ENCODE data around the gene ADAMTS15.

The ADAMTS15 gene

DNA sequence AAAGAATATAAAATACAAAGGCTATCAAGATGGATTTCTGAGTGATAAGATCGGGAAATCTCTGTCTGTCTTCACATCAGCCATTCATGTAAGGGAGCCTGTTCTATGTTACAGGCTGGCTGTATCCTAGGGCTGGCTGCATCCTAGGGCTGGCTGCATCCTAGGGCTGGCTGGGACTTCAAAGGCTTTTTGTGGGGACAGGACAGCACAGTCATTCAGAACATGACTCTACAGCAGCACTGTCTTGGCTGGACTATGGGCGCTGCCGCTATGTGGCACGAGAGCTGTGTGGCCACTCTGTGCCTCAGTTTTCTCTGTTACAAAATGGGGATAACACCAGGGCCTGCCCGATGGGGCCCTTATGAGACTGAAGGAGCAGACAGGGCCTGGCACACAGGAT lies 30.2 kb upstream of the ADAMTS15 start:
- H3K4me3 ChIP-seq (ENCODE audit: low read depth, low read length): no peak overlapping the region
- TF ChIP-seq, protein P1, sequence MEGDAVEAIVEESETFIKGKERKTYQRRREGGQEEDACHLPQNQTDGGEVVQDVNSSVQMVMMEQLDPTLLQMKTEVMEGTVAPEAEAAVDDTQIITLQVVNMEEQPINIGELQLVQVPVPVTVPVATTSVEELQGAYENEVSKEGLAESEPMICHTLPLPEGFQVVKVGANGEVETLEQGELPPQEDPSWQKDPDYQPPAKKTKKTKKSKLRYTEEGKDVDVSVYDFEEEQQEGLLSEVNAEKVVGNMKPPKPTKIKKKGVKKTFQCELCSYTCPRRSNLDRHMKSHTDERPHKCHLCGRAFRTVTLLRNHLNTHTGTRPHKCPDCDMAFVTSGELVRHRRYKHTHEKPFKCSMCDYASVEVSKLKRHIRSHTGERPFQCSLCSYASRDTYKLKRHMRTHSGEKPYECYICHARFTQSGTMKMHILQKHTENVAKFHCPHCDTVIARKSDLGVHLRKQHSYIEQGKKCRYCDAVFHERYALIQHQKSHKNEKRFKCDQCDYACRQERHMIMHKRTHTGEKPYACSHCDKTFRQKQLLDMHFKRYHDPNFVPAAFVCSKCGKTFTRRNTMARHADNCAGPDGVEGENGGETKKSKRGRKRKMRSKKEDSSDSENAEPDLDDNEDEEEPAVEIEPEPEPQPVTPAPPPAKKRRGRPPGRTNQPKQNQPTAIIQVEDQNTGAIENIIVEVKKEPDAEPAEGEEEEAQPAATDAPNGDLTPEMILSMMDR (conservative IDR thresholded peaks at IDR 0.05; ENCODE audit: low read depth, low read length): no peak
- DNase-seq (ENCODE audit: low read depth): no peak

DNA sequence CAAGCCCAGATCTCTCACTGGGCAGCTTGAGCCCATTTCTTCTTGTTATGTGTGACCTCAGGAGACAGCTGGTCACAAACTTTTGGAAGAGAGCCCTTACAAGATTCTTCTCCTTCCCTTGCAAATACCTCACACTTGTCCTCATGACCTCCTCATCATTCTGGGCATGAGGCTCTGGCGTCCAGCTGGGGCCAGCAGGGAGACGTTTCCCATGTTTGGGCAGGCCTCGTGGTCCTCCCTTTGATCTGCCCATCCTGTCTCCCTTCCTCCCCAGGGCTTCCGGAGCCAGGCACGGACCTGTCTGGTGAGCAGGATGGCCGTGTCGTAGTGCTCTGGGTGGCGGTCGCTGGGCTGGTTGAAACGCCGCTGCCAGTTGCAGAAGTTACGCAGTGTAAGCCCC lies 29.7 kb upstream of the ADAMTS15 start:
- peak; percentile 76 for DNase-seq (ENCODE audit: low read depth)
- no peak overlapping the region for H3K4me3 ChIP-seq (ENCODE audit: low read depth, low read length)
- TF ChIP-seq, protein P1 (conservative IDR thresholded peaks at IDR 0.05; ENCODE audit: low read depth, low read length): no peak

DNA sequence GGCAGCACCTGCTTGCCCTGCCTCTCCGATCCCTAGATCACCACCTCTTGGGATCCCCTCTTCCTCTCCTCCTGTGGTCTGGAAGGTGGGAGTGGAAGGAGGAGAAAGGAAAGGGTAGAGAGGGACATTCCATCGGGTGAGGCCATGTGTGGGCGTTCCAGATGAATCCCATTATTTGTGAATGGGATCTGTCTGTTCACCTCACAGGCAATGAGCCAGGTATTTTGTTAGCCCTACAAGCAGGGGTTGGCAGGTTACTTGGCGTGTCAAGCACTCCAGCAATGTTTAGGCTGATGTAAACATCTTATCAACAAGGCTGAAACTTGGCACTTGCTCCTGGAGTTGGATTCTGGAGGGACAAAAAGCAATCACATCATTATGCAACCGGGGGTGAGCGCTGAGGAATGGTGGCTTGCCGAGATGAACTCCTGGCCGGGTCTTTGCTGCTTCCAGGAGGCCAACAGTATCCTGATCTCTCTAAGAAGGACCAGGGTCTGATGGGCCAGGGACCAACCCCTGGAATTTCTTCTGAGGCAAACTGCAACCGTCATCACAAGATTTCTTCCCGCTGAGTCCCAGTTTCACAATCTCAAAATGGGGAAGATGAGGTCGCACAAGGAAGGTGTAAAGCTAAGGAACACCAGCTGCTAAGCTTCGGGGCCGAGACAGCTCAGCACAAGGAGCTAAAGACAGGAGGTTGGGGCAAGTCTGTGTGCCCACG lies 27.8 kb upstream of the ADAMTS15 start:
- peak; percentile 37 for DNase-seq (ENCODE audit: low read depth)
- TF ChIP-seq, protein P1 (conservative IDR thresholded peaks at IDR 0.05; ENCODE audit: low read depth, low read length): no peak
- no peak overlapping the region for H3K4me3 ChIP-seq (ENCODE audit: low read depth, low read length)

DNA sequence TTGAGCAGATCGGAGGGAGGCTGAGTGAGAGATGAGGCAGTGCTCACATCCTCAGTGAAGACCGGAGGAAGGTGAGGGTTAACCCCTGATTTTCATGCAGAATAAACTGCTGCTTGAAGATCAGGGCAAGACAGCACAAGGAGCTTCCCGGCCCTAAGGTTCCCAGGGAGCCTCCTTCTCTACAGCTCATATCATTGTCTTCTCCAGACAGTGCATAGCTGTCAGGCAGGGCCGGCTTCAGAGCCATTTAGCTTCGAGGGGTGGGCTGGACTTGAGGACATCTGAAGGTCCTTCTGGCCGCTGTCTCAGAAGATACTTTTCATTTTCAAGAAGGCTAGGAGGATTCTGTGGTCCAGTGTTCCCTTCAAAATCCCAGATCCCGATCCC lies 27.3 kb upstream of the ADAMTS15 start:
- TF ChIP-seq, protein P1 (conservative IDR thresholded peaks at IDR 0.05; ENCODE audit: low read depth, low read length): no peak
- H3K4me3 ChIP-seq (ENCODE audit: low read depth, low read length): no peak overlapping the region
- DNase-seq (ENCODE audit: low read depth): no peak

DNA sequence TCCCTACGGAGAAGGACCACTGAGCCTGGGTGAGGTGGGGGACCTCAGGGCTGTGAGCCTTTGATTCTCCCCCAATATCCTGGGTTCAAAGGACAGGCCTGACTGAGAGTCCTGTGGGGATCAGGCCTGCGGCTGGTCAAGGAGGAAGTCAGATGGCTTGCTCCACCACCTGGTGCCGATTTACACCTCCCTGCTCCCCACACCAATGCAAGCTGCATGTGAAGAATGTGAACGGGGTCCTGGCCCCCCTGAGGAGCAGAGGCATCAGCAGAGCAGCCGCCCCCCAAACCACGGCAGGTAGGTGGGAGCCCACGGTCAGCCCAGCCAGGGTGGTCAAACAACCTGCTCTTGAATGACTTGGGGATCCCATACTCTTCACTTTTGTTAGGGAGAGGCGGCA lies 26.7 kb upstream of the ADAMTS15 start:
- no peak for DNase-seq (ENCODE audit: low read depth)
- TF ChIP-seq, protein P1 (conservative IDR thresholded peaks at IDR 0.05; ENCODE audit: low read depth, low read length): no peak

DNA sequence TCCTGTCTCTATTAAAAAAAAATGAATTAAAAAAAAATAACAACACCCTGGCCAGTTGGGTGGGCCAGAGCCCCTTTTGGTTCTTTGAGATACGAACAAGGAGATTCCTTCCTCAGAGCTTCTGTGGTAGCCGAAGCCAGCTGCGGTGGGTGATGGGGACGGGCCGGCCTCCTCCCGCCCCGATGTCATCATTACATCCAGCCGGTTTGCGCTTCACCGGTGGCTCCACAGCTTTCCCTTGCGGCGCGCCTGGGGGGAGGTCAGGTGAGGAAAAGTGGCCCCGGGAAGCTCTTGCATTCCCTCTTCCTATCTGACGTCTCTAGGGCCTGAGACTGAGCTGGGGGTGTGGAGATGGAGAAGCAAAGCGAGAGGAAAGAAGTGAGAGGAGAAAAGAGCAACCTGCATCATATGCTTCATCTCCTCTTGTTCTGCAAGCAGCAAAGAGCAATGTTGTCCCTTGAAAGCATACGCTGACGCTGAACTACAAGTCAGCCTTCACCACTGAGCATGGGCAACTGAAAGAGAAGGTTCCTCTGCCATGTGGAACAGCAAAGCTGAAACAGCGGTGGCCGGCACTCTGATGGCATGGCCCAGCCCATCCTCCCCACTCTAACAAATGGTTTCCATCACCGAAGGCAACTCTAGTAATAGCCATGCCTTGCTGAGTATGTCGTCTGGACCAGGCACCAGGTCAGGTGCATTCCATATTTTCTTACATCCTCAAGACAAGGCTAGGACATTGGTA lies 26.0 kb upstream of the ADAMTS15 start:
- DNase-seq (ENCODE audit: low read depth): no peak
- no peak overlapping the region for H3K4me3 ChIP-seq (ENCODE audit: low read depth, low read length)
- TF ChIP-seq, protein P1 (conservative IDR thresholded peaks at IDR 0.05; ENCODE audit: low read depth, low read length): no peak

More for the DNA sequence above, 26.7 kb upstream of the ADAMTS15 start:
- H3K4me3 ChIP-seq (ENCODE audit: low read depth, low read length): no peak overlapping the region
